ENCODE results near the gene CTNND1. TPM values are rescaled to one million over a fixed set of nuclear protein-coding genes. Genes with fewer than 3 reads are reported as not detected.
A peak's percentile ranks its signal among the peaks of the same experiment; 100 is the strongest.

The CTNND1 gene
- total and polyA plus RNA-seq, 10 of the 15 experiments (the other 5 are each of a cell fraction or from before 2014, with no cell fraction given), result 4.7 to 70.0 (median 30.0) TPM

- TF ChIP-seq SKIL (IDR thresholded peaks at IDR 0.05; ENCODE audit: low read depth, poor library complexity, severe bottlenecking) (no peak), FOXM1 (IDR thresholded peaks at IDR 0.05; ENCODE audit: low read depth, low read length) (0 out of 2 replicates have a peak, but pooled peaks have one; percentile 6), MYB (IDR thresholded peaks at IDR 0.05; ENCODE audit: borderline replicate concordance, low read depth, low read length) (no peak), WRNIP1 (IDR thresholded peaks at IDR 0.05; ENCODE audit: borderline replicate concordance, low read depth, low read length) (no peak), TBL1XR1 (IDR thresholded peaks at IDR 0.05; ENCODE audit: low read depth, low read length) (no peak), EGR1 (IDR thresholded peaks at IDR 0.05; ENCODE audit: borderline replicate concordance in 1 of 2, low read depth in 2 of 2, low read length in 2 of 2) (no peak)
- TF ChIP-seq, protein P1, sequence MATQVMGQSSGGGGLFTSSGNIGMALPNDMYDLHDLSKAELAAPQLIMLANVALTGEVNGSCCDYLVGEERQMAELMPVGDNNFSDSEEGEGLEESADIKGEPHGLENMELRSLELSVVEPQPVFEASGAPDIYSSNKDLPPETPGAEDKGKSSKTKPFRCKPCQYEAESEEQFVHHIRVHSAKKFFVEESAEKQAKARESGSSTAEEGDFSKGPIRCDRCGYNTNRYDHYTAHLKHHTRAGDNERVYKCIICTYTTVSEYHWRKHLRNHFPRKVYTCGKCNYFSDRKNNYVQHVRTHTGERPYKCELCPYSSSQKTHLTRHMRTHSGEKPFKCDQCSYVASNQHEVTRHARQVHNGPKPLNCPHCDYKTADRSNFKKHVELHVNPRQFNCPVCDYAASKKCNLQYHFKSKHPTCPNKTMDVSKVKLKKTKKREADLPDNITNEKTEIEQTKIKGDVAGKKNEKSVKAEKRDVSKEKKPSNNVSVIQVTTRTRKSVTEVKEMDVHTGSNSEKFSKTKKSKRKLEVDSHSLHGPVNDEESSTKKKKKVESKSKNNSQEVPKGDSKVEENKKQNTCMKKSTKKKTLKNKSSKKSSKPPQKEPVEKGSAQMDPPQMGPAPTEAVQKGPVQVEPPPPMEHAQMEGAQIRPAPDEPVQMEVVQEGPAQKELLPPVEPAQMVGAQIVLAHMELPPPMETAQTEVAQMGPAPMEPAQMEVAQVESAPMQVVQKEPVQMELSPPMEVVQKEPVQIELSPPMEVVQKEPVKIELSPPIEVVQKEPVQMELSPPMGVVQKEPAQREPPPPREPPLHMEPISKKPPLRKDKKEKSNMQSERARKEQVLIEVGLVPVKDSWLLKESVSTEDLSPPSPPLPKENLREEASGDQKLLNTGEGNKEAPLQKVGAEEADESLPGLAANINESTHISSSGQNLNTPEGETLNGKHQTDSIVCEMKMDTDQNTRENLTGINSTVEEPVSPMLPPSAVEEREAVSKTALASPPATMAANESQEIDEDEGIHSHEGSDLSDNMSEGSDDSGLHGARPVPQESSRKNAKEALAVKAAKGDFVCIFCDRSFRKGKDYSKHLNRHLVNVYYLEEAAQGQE (IDR thresholded peaks at IDR 0.05; ENCODE audit: low read depth, low read length), result no peak
Measured at GRCh38 chr11:57785072-57785471, 23.5 kb downstream of the CTNND1 start (continued).

Measured in GM12878 (cell line).